C4-2B (cell line): Measurements from ENCODE around the gene SETBP1.

ENCODE experiments used
- H3K27ac ChIP-seq: fragments of 450-650 bp; 2 replicates; pipeline ENCODE4 v1.5.1; 2017
- ZFX ChIP-seq: fragments of 450-650 bp; IDR thresholded peaks from 2 replicates; pipeline ENCODE4 v1.6.1; 2017
- TF ChIP-seq, protein P1 (sequence below): fragments of 450-650 bp; conservative IDR thresholded peaks from 2 replicates; pipeline ENCODE4 v1.5.1; 2017; ENCODE audit warnings: mild to moderate bottlenecking

The SETBP1 gene

DNA sequence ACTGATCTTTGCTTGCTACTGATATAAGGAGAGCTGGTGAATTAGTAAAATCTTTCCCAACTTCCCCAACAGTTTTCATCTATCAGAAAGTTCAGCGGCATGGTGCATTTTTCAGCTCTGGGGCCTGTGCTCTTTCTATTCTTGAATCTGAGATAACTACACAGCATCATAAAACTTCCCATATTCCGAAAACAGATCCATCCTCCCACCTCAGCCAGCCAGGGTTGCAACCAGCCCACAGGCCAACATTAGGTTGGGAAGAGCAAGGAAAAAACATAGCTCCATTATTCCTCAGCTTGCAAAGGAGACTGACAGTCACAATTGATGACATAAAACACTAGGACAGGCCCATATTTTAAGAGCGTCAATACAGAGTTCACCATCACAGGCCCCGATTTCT, 297.2 kb downstream of the SETBP1 start:
- H3K27ac ChIP-seq: no peak overlapping the region
- TF ChIP-seq, protein P1, sequence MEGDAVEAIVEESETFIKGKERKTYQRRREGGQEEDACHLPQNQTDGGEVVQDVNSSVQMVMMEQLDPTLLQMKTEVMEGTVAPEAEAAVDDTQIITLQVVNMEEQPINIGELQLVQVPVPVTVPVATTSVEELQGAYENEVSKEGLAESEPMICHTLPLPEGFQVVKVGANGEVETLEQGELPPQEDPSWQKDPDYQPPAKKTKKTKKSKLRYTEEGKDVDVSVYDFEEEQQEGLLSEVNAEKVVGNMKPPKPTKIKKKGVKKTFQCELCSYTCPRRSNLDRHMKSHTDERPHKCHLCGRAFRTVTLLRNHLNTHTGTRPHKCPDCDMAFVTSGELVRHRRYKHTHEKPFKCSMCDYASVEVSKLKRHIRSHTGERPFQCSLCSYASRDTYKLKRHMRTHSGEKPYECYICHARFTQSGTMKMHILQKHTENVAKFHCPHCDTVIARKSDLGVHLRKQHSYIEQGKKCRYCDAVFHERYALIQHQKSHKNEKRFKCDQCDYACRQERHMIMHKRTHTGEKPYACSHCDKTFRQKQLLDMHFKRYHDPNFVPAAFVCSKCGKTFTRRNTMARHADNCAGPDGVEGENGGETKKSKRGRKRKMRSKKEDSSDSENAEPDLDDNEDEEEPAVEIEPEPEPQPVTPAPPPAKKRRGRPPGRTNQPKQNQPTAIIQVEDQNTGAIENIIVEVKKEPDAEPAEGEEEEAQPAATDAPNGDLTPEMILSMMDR: no peak

- TF ChIP-seq ZFX: no peak
- TF ChIP-seq, protein P1: no peak
These were observed 299.1 kb downstream of the SETBP1 start for GRCh38 chr18:44979748-44980147.

GRCh38 chr18:44981121-44981520, 300.4 kb downstream of the SETBP1 start:
- no peak for TF ChIP-seq ZFX
- TF ChIP-seq, protein P1: no peak
- no peak overlapping the region for H3K27ac ChIP-seq

More at GRCh38 chr18:44979748-44980147, 299.1 kb downstream of the SETBP1 start:
- H3K27ac ChIP-seq: no peak overlapping the region

DNA sequence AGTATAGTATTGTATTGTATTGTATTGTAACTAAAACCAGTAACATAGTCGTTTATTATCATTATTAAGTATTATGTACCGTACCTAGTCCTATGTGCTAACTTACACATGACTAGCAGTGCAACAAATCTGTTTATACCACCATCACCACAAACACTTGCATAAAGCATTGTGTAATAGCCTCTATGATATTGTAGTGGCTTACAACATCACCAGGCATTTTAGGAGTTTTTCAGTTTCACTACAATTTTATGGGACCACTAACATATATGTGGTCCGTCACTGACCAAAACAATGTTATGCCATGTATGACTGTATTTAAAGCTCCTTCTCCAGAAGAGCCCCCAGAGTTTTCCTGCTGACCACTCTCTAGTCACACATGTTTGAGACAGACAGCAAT, 306.2 kb downstream of the SETBP1 start:
- H3K27ac ChIP-seq: no peak overlapping the region
- TF ChIP-seq, protein P1: no peak
- no peak for TF ChIP-seq ZFX

GRCh38 chr18:44987371-44987770, 306.7 kb downstream of the SETBP1 start:
- TF ChIP-seq, protein P1: no peak
- TF ChIP-seq ZFX: no peak
- H3K27ac ChIP-seq: no peak overlapping the region

GRCh38 chr18:44988821-44989587, 308.3 kb downstream of the SETBP1 start:
- no peak overlapping the region for H3K27ac ChIP-seq
- no peak for TF ChIP-seq ZFX
- TF ChIP-seq, protein P1: no peak

DNA sequence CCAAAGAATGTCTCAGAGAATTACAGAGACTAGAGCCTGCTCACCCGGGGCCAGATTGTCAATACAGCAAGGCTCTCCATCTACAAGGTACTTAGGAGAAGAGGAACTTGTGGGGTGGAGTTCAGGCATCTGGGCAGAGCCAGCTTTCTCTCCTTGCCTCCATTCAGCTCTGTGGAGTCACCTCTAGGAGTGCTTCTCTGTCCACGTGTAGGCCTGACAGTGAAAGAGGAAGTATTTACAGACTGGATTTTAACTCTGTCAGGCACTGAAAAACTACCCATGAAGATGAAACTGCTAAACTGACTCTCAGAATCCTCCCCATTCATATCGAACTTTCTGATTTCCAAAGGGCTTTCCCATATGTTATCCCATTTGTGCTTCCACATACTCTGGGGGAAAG, 315.6 kb downstream of the SETBP1 start:
- TF ChIP-seq, protein P1: no peak
- no peak for TF ChIP-seq ZFX
- no peak overlapping the region for H3K27ac ChIP-seq
